KMS-11 (cell line): ENCODE results near the gene FAM114A1.

Experiments used
- H2AFZ ChIP-seq: fragments of 200-600 bp; sonication (generic); 2 replicates; pipeline ENCODE4 v1.6.1; 2016; ENCODE audit warnings: antibody characterized with exemption, mixed run types, low read depth
- H3K27ac ChIP-seq: fragments of 200-600 bp; sonication (generic); 2 replicates; pipeline ENCODE4 v1.6.1; 2016; ENCODE audit warnings: mild to moderate bottlenecking, mixed run types
- H3K27me3 ChIP-seq: fragments of 200-600 bp; sonication (generic); 2 replicates; pipeline ENCODE4 v1.6.1; 2017; ENCODE audit warnings: mild to moderate bottlenecking, low read depth, mixed run types, moderate library complexity; ENCODE audit not compliant: insufficient read depth
- H3K36me3 ChIP-seq: fragments of 200-600 bp; sonication (generic); 2 replicates; pipeline ENCODE4 v1.6.1; 2017; ENCODE audit warnings: mild to moderate bottlenecking, mixed run types; ENCODE audit not compliant: insufficient read depth
- H3K4me1 ChIP-seq: fragments of 200-600 bp; sonication (generic); 2 replicates; pipeline ENCODE4 v1.6.1; 2016; ENCODE audit warnings: mild to moderate bottlenecking, low read depth, mixed run types; ENCODE audit not compliant: poor library complexity, severe bottlenecking
- H3K4me2 ChIP-seq: fragments of 200-600 bp; sonication (generic); 2 replicates; pipeline ENCODE4 v1.7.0; 2016; ENCODE audit warnings: mild to moderate bottlenecking, mixed run types
- H3K4me3 ChIP-seq: fragments of 200-600 bp; sonication (generic); IDR thresholded peaks from 2 replicates; pipeline ENCODE4 v1.6.1; 2017; ENCODE audit warnings: low read depth, low read length, mixed read lengths; ENCODE audit not compliant: insufficient read depth
- H3K79me2 ChIP-seq: fragments of 200-600 bp; sonication (generic); 2 replicates; pipeline ENCODE4 v1.6.1; 2016; ENCODE audit warnings: low read depth, mixed run types; ENCODE audit not compliant: insufficient read depth
- H3K9ac ChIP-seq: fragments of 200-600 bp; sonication (generic); 2 replicates; pipeline ENCODE4 v1.6.1; 2016; ENCODE audit warnings: mild to moderate bottlenecking, mixed run types
- H4K20me1 ChIP-seq: fragments of 200-600 bp; sonication (generic); 2 replicates; pipeline ENCODE4 v1.6.1; 2016; ENCODE audit warnings: mild to moderate bottlenecking, mixed run types; ENCODE audit not compliant: insufficient read depth
- CTCF ChIP-seq: fragments of 200-600 bp; sonication (generic); conservative IDR thresholded peaks from 2 replicates; pipeline ENCODE4 v1.6.1; 2017; ENCODE audit warnings: low read depth, mild to moderate bottlenecking, antibody characterized with exemption, low read length, moderate library complexity, mixed read lengths

Gene FAM114A1

GRCh38 chr4:38870098-38870808 lies 2.6 kb downstream of the FAM114A1 start:
- Histone ChIP-seq H3K4me1 (no peaks in the 10 kb centered on the region), H3K9ac (no peak overlapping the region), H3K79me2 (no peaks in the 10 kb centered on the region), H3K4me2 (no peak overlapping the region), H3K4me3 (no peak overlapping the region), H3K27ac (no peak overlapping the region), H2AFZ (no peak overlapping the region), H4K20me1 (no peaks in the 10 kb centered on the region), H3K36me3 (no peaks in the 10 kb centered on the region), H3K27me3 (no peaks in the 10 kb centered on the region)
- TF ChIP-seq CTCF: no peak

- Histone ChIP-seq H2AFZ (no peak overlapping the region), H3K79me2 (no peaks in the 10 kb centered on the region), H3K4me3 (no peak overlapping the region), H3K4me2 (no peak overlapping the region), H3K9ac (no peak overlapping the region), H4K20me1 (no peaks in the 10 kb centered on the region), H3K36me3 (no peaks in the 10 kb centered on the region), H3K27me3 (no peaks in the 10 kb centered on the region), H3K27ac (no peak overlapping the region), H3K4me1 (no peaks in the 10 kb centered on the region)
- no peak for TF ChIP-seq CTCF
These were observed 4.0 kb downstream of the FAM114A1 start for GRCh38 chr4:38871593-38871992.

- Histone ChIP-seq H2AFZ (no peak overlapping the region), H3K4me2 (no peak overlapping the region), H4K20me1 (no peaks in the 10 kb centered on the region), H3K9ac (no peak overlapping the region), H3K4me1 (no peaks in the 10 kb centered on the region), H3K27me3 (no peaks in the 10 kb centered on the region), H3K36me3 (no peaks in the 10 kb centered on the region), H3K27ac (no peak overlapping the region), H3K4me3 (no peak overlapping the region), H3K79me2 (no peaks in the 10 kb centered on the region)
- no peak for TF ChIP-seq CTCF
These were observed 5.0 kb downstream of the FAM114A1 start for GRCh38 chr4:38872620-38873019.

GRCh38 chr4:38873290-38873944 lies 5.8 kb downstream of the FAM114A1 start:
- no peaks in the 10 kb centered on the region for H3K4me1 ChIP-seq
- H4K20me1 ChIP-seq: no peaks in the 10 kb centered on the region
- no peaks in the 10 kb centered on the region for H3K27me3 ChIP-seq
- no peaks in the 10 kb centered on the region for H3K36me3 ChIP-seq
- no peak overlapping the region for H2AFZ ChIP-seq
- no peak overlapping the region for H3K4me3 ChIP-seq
- no peak overlapping the region for H3K9ac ChIP-seq
- H3K79me2 ChIP-seq: no peaks in the 10 kb centered on the region
- H3K4me2 ChIP-seq: no peak overlapping the region
- no peak overlapping the region for H3K27ac ChIP-seq
- TF ChIP-seq CTCF: no peak
